Tibial artery (tissue), 4 donors: ENCODE data around the gene GPR179.

ENCODE experiments used
- DNase-seq, 2 donors: peaks; one replicate each; pipeline ENCODE4 v3.0.0-alpha.2; 2019
- H3K27ac ChIP-seq, 2 donors: fragments of 200-600 bp; sonication (generic) in 1 of 2; 1 replicate in 1 of 2; 2 replicates in 1 of 2; pipeline ENCODE4 v1.5.1; 2018 to 2019; ENCODE audit warnings: mild to moderate bottlenecking in 1 of 2
- H3K27me3 ChIP-seq, 2 donors: fragments of 200-600 bp; sonication (generic) in 1 of 2; one replicate each; pipeline versions ENCODE4 v1.5.1 to v1.6.0; 2016 to 2019
- H3K36me3 ChIP-seq, 3 donors: fragments of 200-600 bp; sonication (generic) in 2 of 3; one replicate each; pipeline ENCODE4 v1.5.1; 2016 to 2019; ENCODE audit warnings: mild to moderate bottlenecking in 2 of 3
- H3K4me1 ChIP-seq, 4 donors: fragments of 200-600 bp; sonication (generic) in 2 of 4; 1 replicate in 3 of 4; 2 replicates in 1 of 4; pipeline ENCODE4 v1.5.1; 2016 to 2019
- H3K4me3 ChIP-seq, 2 donors: fragments of 200-600 bp; sonication (generic) in 1 of 2; 1 replicate in 1 of 2; 2 replicates in 1 of 2; pipeline ENCODE4 v1.5.1; 2018 to 2019; ENCODE audit warnings: mild to moderate bottlenecking in 2 of 2
- H3K9me3 ChIP-seq, 3 donors: fragments of 200-600 bp; sonication (generic) in 1 of 3; one replicate each; pipeline ENCODE4 v1.5.1; 2016 to 2019
- intact Hi-C: fragments of 100-400 bp; cut with DNase I; formaldehyde crosslinking; loops from one replicate; pipeline ENCODE4 v1.15.0; 2023; ENCODE audit warnings: low total_unique reads
- TF ChIP-seq, protein P1 (sequence below), 2 experiments: fragments of 200-600 bp in 1 of 2; fragments of 450-650 bp in 1 of 2; IDR thresholded peaks; one replicate each; pipeline ENCODE4 v1.5.1; 2017 to 2019; ENCODE audit warnings: antibody characterized with exemption in 2 of 2, mild to moderate bottlenecking in 1 of 2, moderate library complexity in 1 of 2

The GPR179 gene

DNA sequence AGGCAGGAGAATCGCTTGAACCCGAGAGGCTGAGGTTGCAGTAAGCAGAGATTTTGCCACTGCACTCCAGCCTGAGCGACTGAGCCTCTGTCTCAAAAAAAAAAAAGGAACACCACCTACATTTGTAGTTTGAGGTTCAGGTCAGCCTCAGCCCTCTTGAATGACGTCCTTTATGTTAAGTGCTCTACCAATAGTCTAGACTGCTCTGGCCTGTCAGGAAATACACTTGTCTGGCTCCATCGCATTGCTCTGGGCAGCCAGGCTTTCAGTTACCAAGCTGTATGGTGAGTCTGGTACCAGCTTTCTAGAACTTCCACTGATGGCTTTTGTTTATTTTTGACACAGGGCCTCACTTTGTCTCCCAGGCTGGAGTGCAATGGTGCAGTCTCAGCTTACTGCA lies 19.3 kb upstream of the GPR179 start:
- Histone ChIP-seq H3K9me3 (no peaks in the 10 kb centered on the region), H3K4me3 (no peak overlapping the region), H3K27me3 (no peaks in the 10 kb centered on the region), H3K4me1 (peaks cover 0 to 29% (median 15%) of the 10 kb centered on the region in 4 donors), H3K27ac (no peak overlapping the region), H3K36me3 (peaks cover 12 to 56% (median 28%) of the 10 kb centered on the region in 3 donors)
- no peak for DNase-seq
- TF ChIP-seq, protein P1, sequence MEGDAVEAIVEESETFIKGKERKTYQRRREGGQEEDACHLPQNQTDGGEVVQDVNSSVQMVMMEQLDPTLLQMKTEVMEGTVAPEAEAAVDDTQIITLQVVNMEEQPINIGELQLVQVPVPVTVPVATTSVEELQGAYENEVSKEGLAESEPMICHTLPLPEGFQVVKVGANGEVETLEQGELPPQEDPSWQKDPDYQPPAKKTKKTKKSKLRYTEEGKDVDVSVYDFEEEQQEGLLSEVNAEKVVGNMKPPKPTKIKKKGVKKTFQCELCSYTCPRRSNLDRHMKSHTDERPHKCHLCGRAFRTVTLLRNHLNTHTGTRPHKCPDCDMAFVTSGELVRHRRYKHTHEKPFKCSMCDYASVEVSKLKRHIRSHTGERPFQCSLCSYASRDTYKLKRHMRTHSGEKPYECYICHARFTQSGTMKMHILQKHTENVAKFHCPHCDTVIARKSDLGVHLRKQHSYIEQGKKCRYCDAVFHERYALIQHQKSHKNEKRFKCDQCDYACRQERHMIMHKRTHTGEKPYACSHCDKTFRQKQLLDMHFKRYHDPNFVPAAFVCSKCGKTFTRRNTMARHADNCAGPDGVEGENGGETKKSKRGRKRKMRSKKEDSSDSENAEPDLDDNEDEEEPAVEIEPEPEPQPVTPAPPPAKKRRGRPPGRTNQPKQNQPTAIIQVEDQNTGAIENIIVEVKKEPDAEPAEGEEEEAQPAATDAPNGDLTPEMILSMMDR (IDR thresholded peaks at IDR 0.05): no peak
- intact Hi-C loops: loop anchor here (2.0 kb wide), 1 partner anchor 44 kb away; no protein-coding TSS in a partner anchor

DNA sequence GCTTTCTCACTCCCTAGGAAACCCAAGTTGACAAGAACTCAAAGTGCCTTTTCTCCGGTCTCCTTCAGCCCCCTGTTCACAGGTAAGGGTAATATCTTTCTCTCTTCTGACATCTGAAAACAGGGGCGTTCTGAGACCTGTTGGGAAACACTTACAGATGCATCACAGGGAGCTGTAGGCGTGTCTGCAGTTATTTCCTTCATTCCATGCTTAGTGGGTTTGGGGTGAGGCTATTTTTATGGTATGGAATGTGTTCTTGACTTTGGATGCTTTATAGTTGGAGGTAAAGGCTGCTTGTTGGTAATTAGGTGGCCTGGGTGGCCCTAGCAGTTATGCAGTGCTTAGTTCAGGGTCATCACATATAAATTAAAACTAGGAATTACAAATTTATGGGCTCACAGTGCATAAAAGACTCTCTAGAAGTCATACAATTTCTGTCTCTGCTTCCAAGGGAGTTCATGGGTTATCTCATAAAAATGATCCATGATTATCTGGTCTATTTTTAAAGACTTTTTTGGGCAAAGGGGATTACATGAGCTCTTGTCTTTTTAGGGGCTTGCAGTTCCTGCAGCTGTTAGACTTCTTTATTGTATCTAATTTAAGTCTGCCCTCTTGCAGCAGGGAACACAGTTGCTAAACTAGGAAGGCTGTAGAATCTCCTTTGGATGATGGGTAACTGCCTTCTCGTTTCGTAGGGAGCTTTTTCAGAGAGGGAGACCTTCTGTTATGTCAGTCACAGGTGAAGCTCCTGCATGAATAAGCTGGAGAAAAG lies 18.1 kb upstream of the GPR179 start:
- Histone ChIP-seq H3K27me3 (no peaks in the 10 kb centered on the region), H3K4me1 (peaks cover 0 to 40% (median 24%) of the 10 kb centered on the region in 4 donors), H3K4me3 (no peak overlapping the region), H3K9me3 (no peaks in the 10 kb centered on the region), H3K36me3 (peaks cover under 1 to 45% (median 17%) of the 10 kb centered on the region in 3 donors), H3K27ac (no peak overlapping the region)
- intact Hi-C loops: loop anchor here (2.0 kb wide), 1 partner anchor 45 kb away; no protein-coding TSS in a partner anchor
- TF ChIP-seq, protein P1 (IDR thresholded peaks at IDR 0.05): no peak
- no peak for DNase-seq

DNA sequence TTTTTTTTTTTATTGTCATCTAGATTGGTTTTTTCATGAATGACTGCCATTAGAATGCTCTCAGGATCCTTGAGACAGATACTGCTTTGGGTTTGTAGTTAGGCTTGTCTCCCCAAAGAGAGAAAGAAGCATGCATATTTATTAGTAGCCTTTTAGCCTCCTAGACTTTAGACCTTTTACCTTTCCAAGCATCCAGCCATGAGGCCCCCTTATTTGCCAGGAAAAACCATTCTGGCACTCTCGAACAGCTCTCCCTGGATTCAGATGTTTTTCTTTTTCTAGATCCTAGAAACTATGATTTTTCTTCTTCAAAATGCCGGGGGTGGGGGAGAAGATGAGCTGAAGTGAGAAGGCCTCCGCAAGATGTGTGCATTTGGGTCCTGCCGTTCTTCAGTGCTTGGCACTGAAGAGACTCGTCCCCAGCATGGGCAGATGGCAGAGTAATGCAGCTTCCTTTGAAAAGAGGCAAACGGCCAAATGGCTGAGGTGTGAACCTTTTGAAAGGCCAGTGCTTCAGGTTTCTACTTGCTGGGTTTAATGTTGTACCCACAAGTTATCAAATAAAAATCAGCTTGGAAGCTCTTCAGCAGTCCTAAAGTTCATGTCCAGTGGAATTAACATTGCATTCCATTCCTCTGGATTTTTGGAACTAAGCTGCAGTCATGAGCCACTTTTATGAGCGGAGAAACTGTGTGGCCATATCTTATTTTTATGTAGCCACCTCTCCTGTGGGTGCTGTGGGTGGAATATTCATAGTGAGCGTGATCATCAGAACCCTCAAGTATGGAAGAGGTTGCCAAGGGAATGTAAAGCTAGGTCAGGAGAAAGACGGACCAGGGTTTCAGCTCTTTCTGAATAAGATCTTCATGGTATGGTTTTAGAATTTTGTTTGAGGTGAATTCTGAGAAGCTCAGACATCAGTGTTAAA lies 15.1 kb upstream of the GPR179 start:
- no peak for DNase-seq
- Histone ChIP-seq H3K9me3 (no peaks in the 10 kb centered on the region), H3K4me3 (no peak overlapping the region), H3K27me3 (no peaks in the 10 kb centered on the region), H3K36me3 (peaks cover 0 to 19% (median 0%) of the 10 kb centered on the region in 3 donors), H3K4me1 (peaks cover 0 to 70% (median 45%) of the 10 kb centered on the region in 4 donors), H3K27ac (peak overlapping the region; percentile 52 to 90)
- intact Hi-C loops: loop anchor here (10.0 kb wide), 2 partner anchors 126 to 376 kb away; partner anchors contain the start of gene CISD3
- TF ChIP-seq, protein P1 (IDR thresholded peaks at IDR 0.05): no peak

DNA sequence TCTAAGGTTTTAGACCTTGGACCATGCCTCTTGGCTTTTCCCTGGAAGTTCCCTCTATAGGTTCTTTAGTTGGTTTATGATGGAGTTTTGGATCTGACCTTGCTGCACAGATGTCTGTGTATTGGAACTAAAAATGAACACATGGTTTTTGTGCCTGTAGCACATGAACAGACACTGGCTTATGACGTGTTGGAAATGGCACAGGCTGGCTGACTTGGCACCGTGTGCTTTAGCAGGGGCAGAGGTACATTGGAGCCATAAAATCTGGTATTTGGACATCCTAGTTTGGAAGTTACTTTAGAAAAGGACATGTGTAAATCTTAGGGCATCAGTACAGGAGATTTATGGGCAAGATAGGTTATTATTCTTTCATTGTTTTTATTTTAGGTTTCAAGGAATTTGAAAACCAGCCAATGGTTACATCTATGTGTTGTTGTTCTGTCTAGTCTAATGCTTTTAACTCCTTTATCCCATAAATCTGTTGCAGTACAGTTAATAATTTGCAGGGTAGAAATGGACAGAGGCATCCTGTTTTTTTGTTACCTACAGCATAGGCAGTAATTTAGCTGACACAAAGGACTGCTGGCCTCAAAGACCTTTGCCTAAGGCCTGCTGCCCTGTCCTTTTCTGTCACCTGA lies 13.8 kb upstream of the GPR179 start:
- Histone ChIP-seq H3K4me1 (peaks cover 0 to 81% (median 55%) of the 10 kb centered on the region in 4 donors), H3K4me3 (no peak overlapping the region), H3K9me3 (no peaks in the 10 kb centered on the region), H3K36me3 (peaks cover 0 to 12% (median 0%) of the 10 kb centered on the region in 3 donors), H3K27me3 (no peaks in the 10 kb centered on the region), H3K27ac (peak overlapping the region; percentile 52 to 90)
- no peak for DNase-seq
- TF ChIP-seq, protein P1 (IDR thresholded peaks at IDR 0.05): no peak
- intact Hi-C loops: loop anchor here (10.0 kb wide), 2 partner anchors 127 to 377 kb away; partner anchors contain the start of gene CISD3

DNA sequence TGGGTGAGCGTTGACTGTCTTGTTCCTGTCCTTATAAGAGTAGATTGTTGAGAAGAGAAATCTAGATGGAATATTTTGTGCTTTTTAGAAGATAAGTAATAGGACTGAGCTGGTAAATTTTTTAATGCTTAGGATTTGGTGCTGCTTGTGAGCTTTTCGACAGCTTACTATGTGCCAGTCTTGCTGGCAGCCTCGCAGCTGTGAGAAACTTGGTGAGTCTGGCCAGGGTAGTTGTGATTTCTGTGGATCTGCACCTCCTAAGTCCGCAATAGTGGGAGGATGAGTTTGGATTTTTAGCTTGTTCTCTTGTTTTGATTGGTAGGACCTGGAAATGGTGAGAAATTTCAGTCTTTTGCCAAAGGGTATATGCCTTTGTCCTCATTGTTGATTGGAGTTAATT lies 11.5 kb upstream of the GPR179 start:
- no peaks in the 10 kb centered on the region for H3K27me3 ChIP-seq
- H3K4me3 ChIP-seq: peak overlapping the region in 1 of 2 donors; percentile 8
- DNase-seq: no peak
- TF ChIP-seq, protein P1 (IDR thresholded peaks at IDR 0.05): no peak
- H3K36me3 ChIP-seq: no peaks in the 10 kb centered on the region
- peaks cover 0 to 72% (median 51%) of the 10 kb centered on the region in 4 donors for H3K4me1 ChIP-seq
- H3K9me3 ChIP-seq: no peaks in the 10 kb centered on the region
- intact Hi-C loops: loop anchor here (10.0 kb wide), 2 partner anchors 130 to 380 kb away; partner anchors contain the start of gene CISD3
- H3K27ac ChIP-seq: peak overlapping the region; percentile 52 to 90
